ENCODE measurements around the gene S100A9. TPM values are rescaled to one million over a fixed set of nuclear protein-coding genes. Genes with fewer than 3 reads are reported as not detected.
"Not testable (repeated sequence)": the region's sequence is repeated elsewhere in the genome, so short reads cannot be mapped to it uniquely, and the experiment has no call there.

The S100A9 gene
- total and polyA plus RNA-seq, 2 experiments from 2014 or later, result 0.74 TPM; not detected in 1

DNA sequence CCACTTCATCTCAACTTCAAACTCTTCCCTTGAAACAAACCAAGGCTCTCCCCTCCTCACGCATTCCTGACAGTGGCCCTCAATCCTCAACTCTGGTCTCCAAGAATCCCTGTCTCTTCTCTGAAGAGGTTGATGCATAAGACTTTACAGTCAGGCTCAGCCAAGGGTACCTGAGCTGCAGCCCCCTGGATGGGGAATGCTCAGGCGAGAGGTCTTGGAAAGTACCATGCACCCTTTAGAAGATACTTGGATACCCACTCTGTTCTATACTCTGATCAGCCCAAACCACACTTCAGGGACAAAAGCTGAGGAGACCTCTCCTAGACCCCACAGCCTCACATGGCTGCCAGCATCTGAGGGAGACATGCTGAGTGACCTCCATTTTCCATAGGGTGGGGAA, 44.4 kb upstream of the S100A9 start:
- DNase-seq (ENCODE audit: low read depth in 1 of 2, low spot score in 1 of 2), result no peak
- no peak overlapping the region for H3K27ac ChIP-seq
- H3K9me3 ChIP-seq (ENCODE audit: low read depth), result no peaks in the 10 kb centered on the region
- no peak for TF ChIP-seq CTCF (IDR thresholded peaks at IDR 0.05; ENCODE audit: low read depth, low read length)
- no peaks in the 10 kb centered on the region for H3K27me3 ChIP-seq
- H3K4me1 ChIP-seq (ENCODE audit: low read depth), result no peaks in the 10 kb centered on the region
- no peaks in the 10 kb centered on the region for H3K36me3 ChIP-seq
- H3K4me3 ChIP-seq, result no peak overlapping the region

- not testable (repeated sequence) for H3K4me1 ChIP-seq (ENCODE audit: low read depth); H3K27me3 ChIP-seq; H3K27ac ChIP-seq; DNase-seq (ENCODE audit: low read depth in 1 of 2, low spot score in 1 of 2); H3K36me3 ChIP-seq; H3K9me3 ChIP-seq (ENCODE audit: low read depth); H3K4me3 ChIP-seq
These were observed 43.3 kb upstream of the S100A9 start for GRCh38 chr1:153314388-153314787.

- not testable (repeated sequence) for H3K4me1 ChIP-seq (ENCODE audit: low read depth); H3K27me3 ChIP-seq; DNase-seq (ENCODE audit: low read depth in 1 of 2, low spot score in 1 of 2); H3K4me3 ChIP-seq; H3K27ac ChIP-seq; H3K9me3 ChIP-seq (ENCODE audit: low read depth); H3K36me3 ChIP-seq
These were observed 41.6 kb upstream of the S100A9 start for GRCh38 chr1:153316013-153316412.

DNA sequence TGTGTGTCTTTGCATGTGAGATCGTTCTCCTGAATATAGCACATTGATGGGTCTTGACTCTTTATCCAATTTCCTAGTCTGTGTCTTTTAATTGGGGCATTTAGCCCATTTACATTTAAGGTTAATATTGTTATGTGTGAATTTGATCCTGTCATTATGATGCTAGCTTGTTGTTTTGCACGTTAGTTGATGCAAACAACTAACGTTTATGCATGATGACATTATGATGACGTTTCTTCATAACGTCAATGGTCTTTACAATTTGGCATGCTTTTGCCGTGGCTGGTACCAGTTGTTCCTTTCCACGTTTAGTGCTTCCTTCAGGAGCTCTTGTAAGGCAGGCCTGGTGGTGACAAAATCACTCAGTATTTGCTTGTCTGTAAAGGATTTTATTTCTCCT, 39.5 kb upstream of the S100A9 start:
- H3K9me3 ChIP-seq (ENCODE audit: low read depth); DNase-seq (ENCODE audit: low read depth in 1 of 2, low spot score in 1 of 2); H3K27me3 ChIP-seq; H3K4me1 ChIP-seq (ENCODE audit: low read depth); H3K27ac ChIP-seq; H3K4me3 ChIP-seq; H3K36me3 ChIP-seq: not testable (repeated sequence)

GRCh38 chr1:153322568-153322967, 35.1 kb upstream of the S100A9 start:
- Histone ChIP-seq H3K9me3 (ENCODE audit: low read depth) (no peaks in the 10 kb centered on the region), H3K27ac (no peak overlapping the region), H3K4me3 (no peak overlapping the region), H3K36me3 (no peaks in the 10 kb centered on the region), H3K27me3 (no peaks in the 10 kb centered on the region), H3K4me1 (ENCODE audit: low read depth) (no peaks in the 10 kb centered on the region)
- no peak for DNase-seq (ENCODE audit: low read depth in 1 of 2, low spot score in 1 of 2)
- no peak for TF ChIP-seq CTCF (IDR thresholded peaks at IDR 0.05; ENCODE audit: low read depth, low read length)

DNA sequence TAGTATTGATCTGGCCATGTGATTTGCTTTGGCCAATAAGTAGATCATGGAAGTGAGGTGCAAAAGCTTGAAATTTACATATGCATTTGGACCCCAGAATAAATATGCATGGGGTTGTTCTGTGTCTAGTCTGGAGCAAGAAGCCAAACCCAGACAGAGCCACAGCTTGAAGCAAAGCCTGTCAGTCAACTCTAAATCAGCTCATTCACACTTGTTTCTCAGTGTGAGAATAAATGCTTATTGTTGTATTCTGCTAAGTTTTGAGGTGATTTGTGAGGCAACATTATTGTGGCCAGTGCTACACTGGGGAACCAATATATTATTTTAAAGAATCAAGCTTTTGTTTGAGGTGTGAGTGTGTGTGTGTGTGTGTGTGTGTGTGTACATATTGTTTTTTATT, 32.7 kb upstream of the S100A9 start:
- no peaks in the 10 kb centered on the region for H3K4me1 ChIP-seq (ENCODE audit: low read depth)
- no peaks in the 10 kb centered on the region for H3K36me3 ChIP-seq
- no peaks in the 10 kb centered on the region for H3K27me3 ChIP-seq
- no peaks in the 10 kb centered on the region for H3K9me3 ChIP-seq (ENCODE audit: low read depth)
- DNase-seq (ENCODE audit: low read depth in 1 of 2, low spot score in 1 of 2), result no peak
- no peak overlapping the region for H3K27ac ChIP-seq
- H3K4me3 ChIP-seq, result no peak overlapping the region
- TF ChIP-seq CTCF (IDR thresholded peaks at IDR 0.05; ENCODE audit: low read depth, low read length), result no peak

DNA sequence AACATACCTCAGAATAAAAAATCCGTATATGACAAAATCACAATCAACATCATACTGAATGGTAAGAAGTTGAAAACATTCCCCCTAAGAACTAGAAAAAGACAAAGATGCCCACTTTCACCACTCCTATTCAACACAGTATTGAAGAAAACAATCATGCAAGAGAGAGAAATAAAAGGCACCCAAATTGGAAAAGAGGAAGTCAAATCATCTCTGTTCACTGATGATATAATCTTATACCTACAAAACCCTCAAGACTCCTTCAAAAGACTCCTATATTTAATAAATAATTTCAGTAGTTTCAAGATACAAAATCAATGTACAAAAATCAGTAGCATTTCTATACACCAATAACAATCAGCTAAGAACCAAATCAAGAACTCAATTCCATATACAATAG, 23.8 kb upstream of the S100A9 start:
- Histone ChIP-seq H3K27ac (no peak overlapping the region), H3K36me3 (no peaks in the 10 kb centered on the region), H3K4me1 (ENCODE audit: low read depth) (peaks cover 14% of the 10 kb centered on the region), H3K27me3 (no peaks in the 10 kb centered on the region), H3K4me3 (no peak overlapping the region), H3K9me3 (ENCODE audit: low read depth) (no peaks in the 10 kb centered on the region)
- no peak for TF ChIP-seq CTCF (IDR thresholded peaks at IDR 0.05; ENCODE audit: low read depth, low read length)
- DNase-seq (ENCODE audit: low read depth in 1 of 2, low spot score in 1 of 2), result no peak
